Right forelimb (tissue), 1 donor: ENCODE data around the gene SFXN5.

Experiments
- DNase-seq: peaks from one replicate; pipeline ENCODE4 v3.0.0-alpha.2; 2018

SFXN5 gene

DNA sequence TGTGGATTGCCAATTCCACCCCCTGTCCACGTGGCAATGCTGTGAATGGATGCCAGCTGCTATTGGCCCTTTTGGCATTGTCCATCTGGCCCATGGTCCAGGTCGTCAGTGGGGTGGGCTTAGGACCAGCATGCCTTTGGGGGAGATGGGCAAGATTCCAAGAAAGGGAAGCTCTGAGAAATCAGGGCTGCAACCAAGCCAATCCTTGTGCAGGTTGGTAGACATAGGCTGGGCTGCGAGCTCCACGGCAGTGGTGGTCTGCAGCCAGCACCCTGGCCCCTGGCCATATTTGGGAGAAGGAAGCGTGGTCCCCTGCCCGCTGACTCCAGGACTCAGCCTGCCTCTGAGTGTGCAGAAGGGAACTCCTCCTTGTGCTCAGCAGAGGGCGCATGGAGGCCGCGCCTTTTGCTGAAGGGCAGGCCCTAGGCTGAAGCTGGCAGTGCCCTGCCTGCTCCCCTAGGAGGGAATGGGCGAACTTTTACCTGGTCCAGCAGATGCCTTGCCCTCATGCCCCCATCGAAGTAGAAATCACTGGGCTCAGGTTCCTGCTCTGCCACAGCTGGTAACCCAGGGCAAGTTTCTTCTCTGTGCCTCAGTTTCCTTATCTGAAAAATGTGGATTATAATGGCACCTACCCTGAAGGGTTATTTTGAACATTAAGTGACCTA lies 178.9 kb downstream of the SFXN5 start:
- DNase-seq: peak; percentile 73
